ENCODE results near the gene LIPC. TPM values are rescaled to one million over a fixed set of nuclear protein-coding genes. Genes with fewer than 3 reads are reported as not detected.

LIPC gene
- total and polyA plus RNA-seq, 9 donors = 0.13 to 2.1 (median 0.30) TPM

DNA sequence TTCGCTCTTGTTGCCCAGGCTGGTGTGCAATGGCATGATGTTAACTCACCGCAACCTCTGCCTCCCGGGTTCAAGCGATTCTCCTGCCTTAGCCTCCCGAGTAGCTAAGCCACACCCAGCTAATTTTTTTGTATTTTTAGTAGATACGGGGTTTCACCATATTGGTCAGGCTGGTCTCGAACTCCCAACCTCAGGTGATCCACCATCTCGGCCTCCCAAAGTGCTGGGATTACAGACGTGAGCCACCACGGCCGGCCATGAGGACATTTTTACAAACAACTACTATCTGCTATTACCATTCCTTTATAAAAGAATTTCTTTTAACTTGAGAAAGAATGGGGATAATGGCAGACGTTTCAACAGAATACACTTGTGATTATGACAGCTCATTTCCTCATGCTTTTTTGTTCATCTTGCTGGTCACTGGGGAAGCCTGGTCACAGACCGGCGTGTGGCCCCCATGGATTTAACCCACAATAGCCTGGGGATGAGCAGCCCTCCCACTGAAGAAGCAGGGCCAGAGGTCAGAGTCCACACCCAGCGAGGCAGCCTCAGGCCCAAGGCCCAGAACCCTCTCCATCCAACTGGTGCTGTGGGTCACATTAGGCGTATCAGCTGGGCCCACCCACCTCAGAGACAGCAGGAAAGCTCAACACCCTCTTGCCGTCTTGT lies 112.0 kb downstream of the LIPC start:
- DNase-seq = no peak

DNA sequence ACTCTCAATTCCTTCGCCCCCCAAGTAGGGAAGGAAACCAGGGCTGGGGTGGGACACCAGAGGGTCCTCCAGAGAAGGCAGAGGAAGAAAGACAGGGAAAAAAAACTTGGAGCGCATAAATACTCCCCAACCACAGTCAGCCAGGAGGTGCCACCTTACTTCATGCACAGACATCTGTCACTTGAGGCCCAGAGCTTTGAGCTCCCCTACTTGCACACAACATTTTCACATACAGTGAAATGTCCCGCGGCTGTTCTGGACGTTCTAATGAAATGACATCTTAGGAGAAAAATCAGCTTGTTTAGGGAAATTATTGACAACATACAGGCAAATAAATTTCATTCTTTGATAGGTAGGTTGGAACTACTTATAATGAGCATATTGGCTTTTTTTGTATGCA lies 113.0 kb downstream of the LIPC start:
- DNase-seq = no peak
- Histone ChIP-seq H3K36me3 (ENCODE audit: control insufficient read depth, insufficient read depth, low read length) (no peaks in the 10 kb centered on the region), H3K27me3 (ENCODE audit: control insufficient read depth, insufficient read depth, low read length) (peaks cover 5% of the 10 kb centered on the region), H3K27ac (ENCODE audit: low read length) (no peak overlapping the region), H3K4me3 (ENCODE audit: low read length) (no peak overlapping the region), H3K4me1 (ENCODE audit: control insufficient read depth, insufficient read depth, low read length) (peaks cover 33% of the 10 kb centered on the region), H3K9me3 (replicated peaks; ENCODE audit: control insufficient read depth, low read depth, low read length) (no peaks in the 10 kb centered on the region)
- WGBS (ENCODE audit: insufficient coverage) = no CpG with 5 or more reads among the region's 5 CpGs

More for the DNA sequence above, 112.0 kb downstream of the LIPC start:
- H3K36me3 ChIP-seq (ENCODE audit: control insufficient read depth, insufficient read depth, low read length) = no peaks in the 10 kb centered on the region
- 91% methylated on average over 8 of the region's 17 CpGs for WGBS (ENCODE audit: insufficient coverage)
- peaks cover 23% of the 10 kb centered on the region for H3K4me1 ChIP-seq (ENCODE audit: control insufficient read depth, insufficient read depth, low read length)
- H3K27me3 ChIP-seq (ENCODE audit: control insufficient read depth, insufficient read depth, low read length) = peaks cover 6% of the 10 kb centered on the region
- no peaks in the 10 kb centered on the region for H3K9me3 ChIP-seq (replicated peaks; ENCODE audit: control insufficient read depth, low read depth, low read length)
- H3K4me3 ChIP-seq (ENCODE audit: low read length) = no peak overlapping the region
- H3K27ac ChIP-seq (ENCODE audit: low read length) = no peak overlapping the region

DNA sequence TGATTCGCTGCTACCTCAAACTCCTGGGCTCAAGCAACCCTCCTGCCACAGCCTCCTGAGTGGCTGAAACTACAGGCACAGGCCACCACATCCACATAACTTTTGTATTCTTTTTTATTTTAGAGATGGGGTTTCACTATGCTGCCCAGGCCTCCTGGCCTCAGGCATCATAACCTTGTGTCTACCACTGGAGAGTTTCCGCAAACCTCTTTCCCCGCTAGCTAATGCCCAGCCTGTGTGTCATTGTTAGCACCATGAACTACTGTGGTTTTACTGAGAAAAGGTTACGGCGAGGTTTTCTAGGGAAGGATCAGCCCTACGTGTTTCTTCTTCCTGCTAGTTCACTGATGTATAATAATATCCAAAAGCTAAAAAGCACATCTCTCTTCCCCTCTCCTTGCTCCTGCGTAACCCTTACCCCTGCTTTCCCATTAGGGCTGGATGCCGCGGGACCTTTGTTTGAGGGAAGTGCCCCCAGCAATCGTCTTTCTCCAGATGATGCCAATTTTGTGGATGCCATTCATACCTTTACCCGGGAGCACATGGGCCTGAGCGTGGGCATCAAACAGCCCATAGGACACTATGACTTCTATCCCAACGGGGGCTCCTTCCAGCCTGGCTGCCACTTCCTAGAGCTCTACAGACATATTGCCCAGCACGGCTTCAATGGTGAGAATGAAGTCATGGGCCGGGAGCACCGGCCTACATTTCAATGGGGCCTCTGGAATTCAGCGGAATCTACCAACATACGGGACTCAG lies 113.7 kb downstream of the LIPC start:
- H3K36me3 ChIP-seq (ENCODE audit: control insufficient read depth, insufficient read depth, low read length) = no peaks in the 10 kb centered on the region
- no peak overlapping the region for H3K27ac ChIP-seq (ENCODE audit: low read length)
- H3K27me3 ChIP-seq (ENCODE audit: control insufficient read depth, insufficient read depth, low read length) = peaks cover 5% of the 10 kb centered on the region
- WGBS (ENCODE audit: insufficient coverage) = 91% methylated on average over 12 of the region's 18 CpGs
- no peaks in the 10 kb centered on the region for H3K9me3 ChIP-seq (replicated peaks; ENCODE audit: control insufficient read depth, low read depth, low read length)
- no peak for DNase-seq
- H3K4me3 ChIP-seq (ENCODE audit: low read length) = no peak overlapping the region
- H3K4me1 ChIP-seq (ENCODE audit: control insufficient read depth, insufficient read depth, low read length) = peaks cover 40% of the 10 kb centered on the region

DNA sequence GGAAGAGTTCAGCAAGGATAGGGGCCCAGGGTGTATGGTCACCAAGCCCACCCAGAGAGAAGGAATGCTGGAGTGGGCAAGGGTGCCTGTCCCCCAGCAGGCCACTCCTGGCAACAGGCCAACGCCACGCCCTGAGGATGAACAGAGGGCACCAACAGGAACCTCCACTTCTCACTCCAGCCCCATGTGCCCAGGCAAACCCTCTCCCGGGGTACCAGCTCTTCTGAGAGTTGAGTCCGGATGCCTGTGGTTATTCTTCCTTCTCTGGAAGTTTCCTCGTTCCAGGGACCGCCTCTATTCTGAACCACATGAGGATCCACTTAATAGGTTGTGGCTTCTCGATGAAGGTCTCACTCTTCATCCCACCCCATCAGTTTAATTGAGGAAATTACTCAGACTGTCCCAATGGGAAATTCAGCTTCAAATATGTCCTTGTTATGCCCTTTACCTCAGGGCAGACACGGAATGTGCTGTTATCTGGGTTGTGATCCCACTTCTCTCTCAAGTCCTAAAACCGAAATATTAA lies 114.3 kb downstream of the LIPC start:
- no peak overlapping the region for H3K4me3 ChIP-seq (ENCODE audit: low read length)
- DNase-seq = no peak
- no peak overlapping the region for H3K27ac ChIP-seq (ENCODE audit: low read length)
- peaks cover 41% of the 10 kb centered on the region for H3K4me1 ChIP-seq (ENCODE audit: control insufficient read depth, insufficient read depth, low read length)
- H3K36me3 ChIP-seq (ENCODE audit: control insufficient read depth, insufficient read depth, low read length) = no peaks in the 10 kb centered on the region
- H3K9me3 ChIP-seq (replicated peaks; ENCODE audit: control insufficient read depth, low read depth, low read length) = no peaks in the 10 kb centered on the region
- 76% methylated on average over 6 of the region's 9 CpGs for WGBS (ENCODE audit: insufficient coverage)
- H3K27me3 ChIP-seq (ENCODE audit: control insufficient read depth, insufficient read depth, low read length) = peaks cover 5% of the 10 kb centered on the region

DNA sequence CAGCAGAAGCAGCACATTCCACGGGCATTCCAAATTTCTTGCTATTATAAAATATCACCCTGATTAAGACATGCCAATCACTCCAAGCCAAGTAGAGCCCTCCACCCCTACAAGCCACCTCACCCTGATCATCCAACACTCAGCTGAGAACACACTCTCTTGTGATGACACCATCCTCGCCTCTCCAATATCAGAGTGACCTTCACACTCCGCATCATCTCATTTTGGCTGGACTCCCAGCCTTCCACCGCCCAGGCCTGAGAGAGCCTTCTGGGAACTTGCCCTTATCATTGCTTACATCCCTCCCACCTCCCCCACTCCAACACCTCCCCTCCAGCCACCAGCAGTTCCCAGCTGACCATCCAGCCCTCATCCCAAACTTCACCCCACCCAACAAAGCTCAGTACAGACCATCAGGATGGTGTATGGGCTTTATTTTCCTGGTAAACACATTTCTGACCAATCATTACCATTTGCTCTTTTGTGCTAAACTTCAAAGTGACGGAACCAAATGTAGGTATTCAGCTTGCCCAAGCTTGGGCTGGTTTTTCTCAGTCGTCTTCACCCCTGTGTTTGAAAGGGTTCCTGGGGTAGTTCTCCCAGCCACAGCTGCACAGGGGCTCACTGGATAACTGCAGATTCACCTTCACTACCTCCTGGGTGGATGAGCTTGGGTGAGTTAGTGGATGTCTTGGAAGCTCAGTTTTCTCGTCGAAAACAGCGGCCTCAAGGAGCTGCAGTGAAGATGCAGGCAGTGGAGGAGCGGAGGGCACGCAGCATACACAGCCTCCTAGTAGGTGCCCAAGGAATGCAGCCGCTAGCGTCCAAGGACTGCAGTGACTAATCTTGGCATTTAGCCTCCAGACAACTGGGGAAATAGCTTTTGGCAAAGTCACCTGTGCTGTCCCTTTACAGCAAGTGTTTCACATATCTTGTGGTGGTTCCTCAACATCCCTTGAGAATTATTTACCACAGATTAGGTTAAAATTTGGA lies 115.1 kb downstream of the LIPC start:
- peak; percentile 49 for DNase-seq
- 90% methylated on average over 11 of the region's 13 CpGs for whole genome bisulfite sequencing (ENCODE audit: insufficient coverage)
- Histone ChIP-seq H3K4me1 (ENCODE audit: control insufficient read depth, insufficient read depth, low read length) (peaks cover 44% of the 10 kb centered on the region), H3K9me3 (replicated peaks; ENCODE audit: control insufficient read depth, low read depth, low read length) (no peaks in the 10 kb centered on the region), H3K27ac (ENCODE audit: low read length) (no peak overlapping the region), H3K36me3 (ENCODE audit: control insufficient read depth, insufficient read depth, low read length) (no peaks in the 10 kb centered on the region), H3K27me3 (ENCODE audit: control insufficient read depth, insufficient read depth, low read length) (peaks cover 7% of the 10 kb centered on the region), H3K4me3 (ENCODE audit: low read length) (no peak overlapping the region)

DNA sequence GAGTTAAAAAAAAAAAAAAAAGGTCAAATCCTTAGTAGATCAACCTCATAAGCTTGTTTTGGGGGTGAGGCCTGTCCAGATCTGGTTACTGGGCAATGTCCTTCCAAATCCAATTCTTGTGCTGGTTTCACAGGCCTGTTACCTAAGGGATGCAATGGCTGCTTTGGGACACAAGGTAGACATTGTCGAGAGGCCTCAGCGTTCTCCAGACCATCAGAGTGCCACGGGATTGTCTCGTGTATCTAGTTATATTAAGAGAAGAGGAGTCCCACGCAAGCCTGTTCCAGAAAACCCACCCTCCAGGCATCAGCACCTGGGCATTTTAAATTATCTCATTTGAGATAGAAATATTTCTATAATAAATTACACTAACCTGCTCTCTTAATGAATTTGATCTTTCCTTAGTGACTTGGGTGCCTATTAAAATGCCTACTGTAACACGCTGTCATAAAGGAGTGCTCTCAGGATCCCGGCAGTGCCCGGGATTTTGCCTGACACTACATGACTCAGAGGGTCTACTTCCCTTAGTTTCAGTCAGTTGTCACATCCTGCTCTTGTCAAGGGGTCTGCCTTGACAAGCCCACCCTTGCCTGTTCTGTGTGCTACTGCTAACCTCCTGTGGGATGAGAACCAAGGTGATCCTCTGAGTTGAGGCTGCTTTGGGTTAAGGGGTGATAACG lies 116.0 kb downstream of the LIPC start:
- H3K4me3 ChIP-seq (ENCODE audit: low read length) = no peak overlapping the region
- DNase-seq = no peak
- no peak overlapping the region for H3K27ac ChIP-seq (ENCODE audit: low read length)
- peaks cover 50% of the 10 kb centered on the region for H3K4me1 ChIP-seq (ENCODE audit: control insufficient read depth, insufficient read depth, low read length)
- WGBS (ENCODE audit: insufficient coverage) = 96% methylated on average over 3 of the region's 9 CpGs
- H3K27me3 ChIP-seq (ENCODE audit: control insufficient read depth, insufficient read depth, low read length) = peaks cover 15% of the 10 kb centered on the region
- no peaks in the 10 kb centered on the region for H3K9me3 ChIP-seq (replicated peaks; ENCODE audit: control insufficient read depth, low read depth, low read length)
- no peaks in the 10 kb centered on the region for H3K36me3 ChIP-seq (ENCODE audit: control insufficient read depth, insufficient read depth, low read length)

DNA sequence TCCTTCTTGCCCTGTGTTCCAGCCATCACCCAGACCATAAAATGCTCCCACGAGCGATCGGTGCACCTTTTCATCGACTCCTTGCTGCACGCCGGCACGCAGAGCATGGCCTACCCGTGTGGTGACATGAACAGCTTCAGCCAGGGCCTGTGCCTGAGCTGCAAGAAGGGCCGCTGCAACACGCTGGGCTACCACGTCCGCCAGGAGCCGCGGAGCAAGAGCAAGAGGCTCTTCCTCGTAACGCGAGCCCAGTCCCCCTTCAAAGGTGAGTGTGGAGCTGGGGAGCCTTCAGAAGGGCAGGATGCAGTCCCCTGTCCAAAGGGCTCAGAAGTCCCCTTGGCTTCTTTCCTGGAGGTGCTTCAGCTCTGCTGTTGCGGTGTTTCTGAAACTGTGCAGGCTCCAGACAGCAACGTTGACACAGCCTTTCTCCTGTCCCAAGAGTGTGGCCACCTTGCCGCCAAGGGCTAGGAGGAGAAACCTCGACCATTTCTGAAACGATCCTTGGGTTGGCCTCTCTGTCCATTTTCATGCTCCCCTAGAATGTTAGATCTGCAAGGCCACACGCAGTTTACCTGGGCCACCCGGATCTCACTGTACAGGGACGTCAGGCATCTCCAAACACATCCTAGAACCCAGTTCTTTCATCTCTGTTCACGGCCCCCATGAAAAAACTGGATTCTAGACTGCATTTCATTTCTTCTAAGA lies 116.7 kb downstream of the LIPC start:
- WGBS (ENCODE audit: insufficient coverage) = 86% methylated on average over 20 of the region's 26 CpGs
- no peak overlapping the region for H3K27ac ChIP-seq (ENCODE audit: low read length)
- no peaks in the 10 kb centered on the region for H3K9me3 ChIP-seq (replicated peaks; ENCODE audit: control insufficient read depth, low read depth, low read length)
- no peaks in the 10 kb centered on the region for H3K36me3 ChIP-seq (ENCODE audit: control insufficient read depth, insufficient read depth, low read length)
- no peak overlapping the region for H3K4me3 ChIP-seq (ENCODE audit: low read length)
- H3K4me1 ChIP-seq (ENCODE audit: control insufficient read depth, insufficient read depth, low read length) = peaks cover 50% of the 10 kb centered on the region
- peaks cover 18% of the 10 kb centered on the region for H3K27me3 ChIP-seq (ENCODE audit: control insufficient read depth, insufficient read depth, low read length)
- DNase-seq = no peak

DNA sequence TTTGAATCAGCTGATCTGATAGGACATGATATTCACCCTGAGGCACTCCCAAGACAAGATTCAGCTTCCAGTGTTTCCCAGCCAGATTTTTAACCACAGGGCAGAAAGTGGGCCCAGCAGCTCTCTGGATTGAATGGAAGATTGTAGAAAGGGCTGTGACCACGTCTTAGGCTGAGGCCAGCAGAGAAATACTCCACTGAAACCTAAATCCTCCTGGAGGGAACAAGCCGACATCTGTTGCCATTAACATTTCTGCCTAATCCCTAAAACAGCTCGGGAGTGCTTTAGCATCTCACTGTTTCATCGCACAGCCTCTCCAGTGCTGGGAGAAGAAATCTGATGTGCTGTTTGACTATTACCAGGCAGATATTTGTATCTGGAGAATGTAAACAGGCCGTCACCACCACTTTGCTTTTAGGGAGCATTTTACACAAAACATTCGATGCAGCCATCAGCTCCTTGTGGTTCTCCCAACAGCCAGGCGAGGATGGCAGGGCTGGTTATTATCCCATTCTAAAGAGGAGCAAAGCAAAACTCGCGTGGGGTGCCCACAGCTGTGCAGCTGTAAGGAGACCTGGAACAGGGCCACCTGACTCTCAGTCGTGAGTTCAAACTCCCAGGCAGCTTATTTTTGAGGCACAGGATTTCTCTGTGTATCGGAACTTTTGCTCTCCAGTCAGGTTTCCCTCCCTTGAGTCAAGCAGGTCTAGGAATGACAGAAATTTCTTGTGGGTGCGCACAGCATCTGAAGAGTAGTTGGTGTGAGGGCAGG lies 117.4 kb downstream of the LIPC start:
- peak overlapping the region; percentile 31 for H3K27ac ChIP-seq (ENCODE audit: low read length)
- 47% methylated on average over 5 of the region's 12 CpGs for WGBS (ENCODE audit: insufficient coverage)
- peaks cover 50% of the 10 kb centered on the region for H3K4me1 ChIP-seq (ENCODE audit: control insufficient read depth, insufficient read depth, low read length)
- DNase-seq = peak; percentile 76
- H3K4me3 ChIP-seq (ENCODE audit: low read length) = no peak overlapping the region
- no peaks in the 10 kb centered on the region for H3K9me3 ChIP-seq (replicated peaks; ENCODE audit: control insufficient read depth, low read depth, low read length)
- H3K36me3 ChIP-seq (ENCODE audit: control insufficient read depth, insufficient read depth, low read length) = no peaks in the 10 kb centered on the region
- peaks cover 18% of the 10 kb centered on the region for H3K27me3 ChIP-seq (ENCODE audit: control insufficient read depth, insufficient read depth, low read length)

DNA sequence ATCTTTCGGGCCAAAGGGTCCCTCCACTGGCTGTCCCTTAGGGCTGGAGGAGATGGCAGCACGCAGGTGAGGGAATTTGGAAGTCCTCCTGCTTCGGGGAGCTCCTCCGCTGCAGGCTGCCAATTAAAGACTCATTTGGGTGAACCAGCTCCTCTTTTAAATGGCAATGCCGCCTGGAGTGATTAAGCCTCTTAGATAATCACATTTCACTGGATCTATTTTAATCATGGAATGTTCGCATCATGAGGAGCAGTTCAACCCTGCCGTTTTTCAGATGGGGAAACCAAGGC lies 117.9 kb downstream of the LIPC start:
- Histone ChIP-seq H3K4me1 (ENCODE audit: control insufficient read depth, insufficient read depth, low read length) (peaks cover 50% of the 10 kb centered on the region), H3K27ac (ENCODE audit: low read length) (no peak overlapping the region), H3K9me3 (replicated peaks; ENCODE audit: control insufficient read depth, low read depth, low read length) (no peaks in the 10 kb centered on the region), H3K4me3 (ENCODE audit: low read length) (no peak overlapping the region), H3K36me3 (ENCODE audit: control insufficient read depth, insufficient read depth, low read length) (no peaks in the 10 kb centered on the region), H3K27me3 (ENCODE audit: control insufficient read depth, insufficient read depth, low read length) (peaks cover 18% of the 10 kb centered on the region)
- no peak for DNase-seq
- 88% methylated on average over 5 of the region's 7 CpGs for WGBS (ENCODE audit: insufficient coverage)
